HG03095 (cell line): ENCODE data around the gene IFNA5.

Experiments
- ATAC-seq: cut with Tn5 transposase; IDR thresholded peaks from one replicate; pipeline ENCODE4 v1.9.1; 2021; ENCODE audit warnings: moderate library complexity; ENCODE audit not compliant: unreplicated experiment

Gene IFNA5

GRCh38 chr9:21305213-21305612 is at the start of gene IFNA5:
TSS of gene IFNA5 (minus strand) at chr9:21305313. CDS start at chr9:21305256, 57 bp downstream.
- no peak for ATAC-seq

- no peak for ATAC-seq
These were observed 45.7 kb upstream of the IFNA5 start, which contains the start of gene IFNA6 for GRCh38 chr9:21350787-21351186. TSS of gene IFNA6 (minus strand) at chr9:21350887. CDS start at chr9:21350887, 0 bp downstream.

GRCh38 chr9:21348430-21348970 is 43.4 kb upstream of the IFNA5 start:
- ATAC-seq, result no peak

- no peak for ATAC-seq
These were observed 35.6 kb upstream of the IFNA5 start for GRCh38 chr9:21340735-21341134.

- no peak for ATAC-seq
These were observed 31.3 kb upstream of the IFNA5 start for GRCh38 chr9:21336457-21336856.

- ATAC-seq, result peak; percentile 82
These were observed 29.9 kb upstream of the IFNA5 start, which contains the start of gene KLHL9 for GRCh38 chr9:21334701-21335632. TSS of gene KLHL9 (minus strand) at chr9:21335404. CDS start at chr9:21334859, 545 bp downstream.

- no peak for ATAC-seq
These were observed 28.1 kb upstream of the IFNA5 start for GRCh38 chr9:21333226-21333625.

- ATAC-seq, result no peak
These were observed 26.7 kb upstream of the IFNA5 start for GRCh38 chr9:21331676-21332402.

- ATAC-seq, result no peak
These were observed 21.5 kb upstream of the IFNA5 start for GRCh38 chr9:21326526-21327139.

- ATAC-seq, result no peak
These were observed 18.9 kb upstream of the IFNA5 start for GRCh38 chr9:21324047-21324446.

- no peak for ATAC-seq
These were observed 17.9 kb upstream of the IFNA5 start for GRCh38 chr9:21322911-21323461.

GRCh38 chr9:21320465-21320864 is 15.4 kb upstream of the IFNA5 start:
- ATAC-seq, result no peak

GRCh38 chr9:21317956-21318923 is 13.1 kb upstream of the IFNA5 start:
- ATAC-seq, result peak; percentile 81

- no peak for ATAC-seq
These were observed 11.7 kb upstream of the IFNA5 start for GRCh38 chr9:21316860-21317259.

- no peak for ATAC-seq
These were observed 11.1 kb upstream of the IFNA5 start for GRCh38 chr9:21316032-21316842.

GRCh38 chr9:21314152-21314551 is 9.0 kb upstream of the IFNA5 start:
- no peak for ATAC-seq

- ATAC-seq, result no peak
These were observed 6.8 kb upstream of the IFNA5 start for GRCh38 chr9:21311889-21312288.

- no peak for ATAC-seq
These were observed 9.1 kb downstream of the IFNA5 start for GRCh38 chr9:21295992-21296391.
